Upper lobe of right lung (tissue), 1 donor: Measurements from ENCODE around the gene PCDHA4. TPM values are rescaled to one million over a fixed set of nuclear protein-coding genes. Genes with fewer than 3 reads are reported as not detected.
"Not testable (repeated sequence)": the region's sequence is repeated elsewhere in the genome, so short reads cannot be mapped to it uniquely, and the experiment has no call there.

Experiments
- ATAC-seq: fragments of 200-7000 bp; cut with Tn5 transposase; one replicate; pipeline ENCODE4 v1.9.1; 2020; ENCODE audit warnings: mild to moderate bottlenecking, moderate library complexity
- DNase-seq: peaks from one replicate; pipeline ENCODE4 v3.0.0-alpha.2; 2020
- H3K27ac ChIP-seq: fragments of 200-600 bp; one replicate; pipeline ENCODE4 v1.8.0; 2022
- H3K27me3 ChIP-seq: fragments of 200-600 bp; one replicate; pipeline ENCODE4 v1.8.0; 2022; ENCODE audit warnings: mild to moderate bottlenecking
- H3K36me3 ChIP-seq: fragments of 200-600 bp; one replicate; pipeline ENCODE4 v1.8.0; 2022
- H3K4me1 ChIP-seq: fragments of 200-600 bp; one replicate; pipeline ENCODE4 v1.8.0; 2022
- H3K4me3 ChIP-seq: fragments of 200-600 bp; one replicate; pipeline ENCODE4 v1.8.0; 2022; ENCODE audit warnings: mild to moderate bottlenecking
- H3K9me3 ChIP-seq: fragments of 200-600 bp; one replicate; pipeline ENCODE4 v1.8.0; 2022
- intact Hi-C: fragments of 100-400 bp; cut with DNase I; formaldehyde crosslinking; loops from one replicate; pipeline ENCODE4 v1.11.0; 2022
- total RNA-seq: library from RNA; stranded (reverse); fragmentation: NEBNext Ultra II Directional; extraction: Animal tissue kit (Norgen Biotek cat#: 25700); gene quantifications from one replicate; pipeline ENCODE4 v1.2.1, GENCODE V29; 2021
- TF ChIP-seq, protein P1 (sequence below): fragments of 200-600 bp; IDR thresholded peaks from one replicate; pipeline ENCODE4 v1.8.0; 2022; ENCODE audit warnings: antibody characterized with exemption
- donor health status: DM: no; HTN: yes; CAD: no; lungs with severe emphysema.

The PCDHA4 gene
- total RNA-seq, 1 donor from 2014 or later = 1.1 TPM

DNA sequence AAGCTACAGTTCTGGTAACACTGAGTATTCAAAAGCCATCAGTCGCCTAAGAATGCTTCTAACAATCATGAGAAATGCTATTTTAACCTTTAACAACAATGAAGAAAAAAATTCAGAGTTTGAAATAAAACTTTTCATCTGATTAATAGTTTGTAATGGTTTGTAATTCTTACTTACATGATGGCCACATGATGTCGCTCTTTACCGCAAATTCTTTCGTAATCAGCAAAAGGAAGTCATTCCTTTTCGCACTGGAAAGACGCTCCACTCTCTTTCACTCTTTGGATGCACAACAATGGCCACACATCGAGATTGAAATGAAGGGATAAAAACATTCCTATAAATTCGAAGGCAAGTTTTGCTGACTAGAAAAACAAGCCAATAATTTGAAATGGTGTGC lies 27.1 kb downstream of the PCDHA4 start, which contains the start of gene PCDHA7:
TSS of gene PCDHA7 (plus strand) at position 277 of the 400 bp plus-strand sequence. CDS start at position 392, 115 bp downstream.
- DNase-seq (no peak), ATAC-seq (no peak)
- no peak within 1 kb of the TSS for H3K27ac ChIP-seq
- intact Hi-C loops = no loop called here
- no peaks in the 10 kb centered on the region for H3K4me1 ChIP-seq
- no peaks in the 10 kb centered on the region for H3K9me3 ChIP-seq
- H3K27me3 ChIP-seq = peaks cover 11% of the 10 kb centered on the region
- TF ChIP-seq, protein P1, sequence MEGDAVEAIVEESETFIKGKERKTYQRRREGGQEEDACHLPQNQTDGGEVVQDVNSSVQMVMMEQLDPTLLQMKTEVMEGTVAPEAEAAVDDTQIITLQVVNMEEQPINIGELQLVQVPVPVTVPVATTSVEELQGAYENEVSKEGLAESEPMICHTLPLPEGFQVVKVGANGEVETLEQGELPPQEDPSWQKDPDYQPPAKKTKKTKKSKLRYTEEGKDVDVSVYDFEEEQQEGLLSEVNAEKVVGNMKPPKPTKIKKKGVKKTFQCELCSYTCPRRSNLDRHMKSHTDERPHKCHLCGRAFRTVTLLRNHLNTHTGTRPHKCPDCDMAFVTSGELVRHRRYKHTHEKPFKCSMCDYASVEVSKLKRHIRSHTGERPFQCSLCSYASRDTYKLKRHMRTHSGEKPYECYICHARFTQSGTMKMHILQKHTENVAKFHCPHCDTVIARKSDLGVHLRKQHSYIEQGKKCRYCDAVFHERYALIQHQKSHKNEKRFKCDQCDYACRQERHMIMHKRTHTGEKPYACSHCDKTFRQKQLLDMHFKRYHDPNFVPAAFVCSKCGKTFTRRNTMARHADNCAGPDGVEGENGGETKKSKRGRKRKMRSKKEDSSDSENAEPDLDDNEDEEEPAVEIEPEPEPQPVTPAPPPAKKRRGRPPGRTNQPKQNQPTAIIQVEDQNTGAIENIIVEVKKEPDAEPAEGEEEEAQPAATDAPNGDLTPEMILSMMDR = peak; percentile 21
- H3K4me3 ChIP-seq = peak within 1 kb of the TSS; percentile 0
- H3K36me3 ChIP-seq = no peaks in the 10 kb centered on the region

DNA sequence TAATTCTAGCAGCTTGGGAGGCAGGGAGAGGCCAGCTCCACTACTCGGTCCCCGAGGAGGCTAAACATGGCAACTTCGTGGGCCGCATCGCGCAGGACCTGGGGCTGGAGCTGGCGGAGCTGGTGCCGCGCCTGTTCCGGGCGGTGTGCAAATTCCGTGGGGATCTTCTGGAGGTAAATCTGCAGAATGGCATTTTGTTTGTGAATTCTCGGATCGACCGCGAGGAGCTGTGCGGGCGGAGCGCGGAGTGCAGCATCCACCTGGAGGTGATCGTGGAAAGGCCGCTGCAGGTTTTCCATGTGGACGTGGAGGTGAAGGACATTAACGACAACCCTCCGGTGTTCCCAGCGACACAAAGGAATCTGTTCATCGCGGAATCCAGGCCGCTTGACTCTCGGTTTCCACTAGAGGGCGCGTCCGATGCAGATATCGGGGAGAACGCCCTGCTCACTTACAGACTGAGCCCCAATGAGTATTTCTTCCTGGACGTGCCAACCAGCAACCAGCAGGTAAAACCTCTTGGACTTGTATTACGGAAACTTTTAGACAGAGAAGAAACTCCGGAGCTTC lies 27.7 kb downstream of the PCDHA4 start:
- H3K27ac ChIP-seq, intact Hi-C loops, DNase-seq, H3K4me1 ChIP-seq, H3K36me3 ChIP-seq, ATAC-seq, H3K9me3 ChIP-seq: not testable (repeated sequence)
- Histone ChIP-seq H3K27me3 (peaks cover 15% of the 10 kb centered on the region), H3K4me3 (peak overlapping the region; percentile 0)

DNA sequence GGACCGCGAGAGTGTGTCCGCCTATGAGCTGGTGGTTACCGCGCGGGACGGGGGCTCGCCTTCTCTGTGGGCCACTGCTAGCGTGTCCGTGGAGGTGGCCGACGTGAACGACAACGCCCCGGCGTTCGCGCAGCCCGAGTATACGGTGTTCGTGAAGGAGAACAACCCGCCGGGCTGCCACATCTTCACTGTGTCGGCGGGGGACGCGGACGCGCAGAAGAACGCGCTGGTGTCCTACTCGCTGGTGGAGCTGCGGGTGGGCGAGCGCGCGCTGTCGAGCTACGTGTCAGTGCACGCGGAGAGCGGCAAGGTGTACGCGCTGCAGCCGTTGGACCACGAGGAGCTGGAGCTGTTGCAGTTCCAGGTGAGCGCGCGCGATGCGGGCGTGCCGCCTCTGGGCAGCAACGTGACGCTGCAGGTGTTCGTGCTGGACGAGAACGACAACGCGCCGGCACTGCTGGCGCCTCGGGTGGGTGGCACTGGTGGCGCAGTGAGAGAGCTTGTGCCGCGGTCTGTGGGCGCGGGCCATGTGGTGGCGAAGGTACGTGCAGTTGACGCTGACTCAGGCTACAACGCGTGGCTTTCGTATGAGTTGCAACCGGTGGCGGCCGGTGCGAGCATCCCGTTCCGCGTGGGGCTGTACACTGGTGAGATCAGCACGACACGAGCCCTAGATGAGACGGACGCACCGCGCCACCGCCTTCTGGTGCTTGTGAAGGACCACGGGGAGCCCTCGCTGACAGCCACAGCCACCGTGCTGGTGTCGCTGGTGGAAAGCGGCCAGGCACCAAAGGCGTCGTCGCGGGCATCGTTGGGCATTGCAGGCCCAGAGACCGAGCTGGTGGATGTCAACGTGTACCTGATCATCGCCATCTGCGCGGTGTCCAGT lies 29.0 kb downstream of the PCDHA4 start:
- Histone ChIP-seq H3K27me3 (peaks cover 20% of the 10 kb centered on the region), H3K4me3 (no peak overlapping the region), H3K4me1 (no peaks in the 10 kb centered on the region), H3K9me3 (no peaks in the 10 kb centered on the region), H3K27ac (no peak overlapping the region), H3K36me3 (no peaks in the 10 kb centered on the region)
- intact Hi-C loops = no loop called here
- DNase-seq (no peak), ATAC-seq (no peak)
- TF ChIP-seq, protein P1 = no peak

DNA sequence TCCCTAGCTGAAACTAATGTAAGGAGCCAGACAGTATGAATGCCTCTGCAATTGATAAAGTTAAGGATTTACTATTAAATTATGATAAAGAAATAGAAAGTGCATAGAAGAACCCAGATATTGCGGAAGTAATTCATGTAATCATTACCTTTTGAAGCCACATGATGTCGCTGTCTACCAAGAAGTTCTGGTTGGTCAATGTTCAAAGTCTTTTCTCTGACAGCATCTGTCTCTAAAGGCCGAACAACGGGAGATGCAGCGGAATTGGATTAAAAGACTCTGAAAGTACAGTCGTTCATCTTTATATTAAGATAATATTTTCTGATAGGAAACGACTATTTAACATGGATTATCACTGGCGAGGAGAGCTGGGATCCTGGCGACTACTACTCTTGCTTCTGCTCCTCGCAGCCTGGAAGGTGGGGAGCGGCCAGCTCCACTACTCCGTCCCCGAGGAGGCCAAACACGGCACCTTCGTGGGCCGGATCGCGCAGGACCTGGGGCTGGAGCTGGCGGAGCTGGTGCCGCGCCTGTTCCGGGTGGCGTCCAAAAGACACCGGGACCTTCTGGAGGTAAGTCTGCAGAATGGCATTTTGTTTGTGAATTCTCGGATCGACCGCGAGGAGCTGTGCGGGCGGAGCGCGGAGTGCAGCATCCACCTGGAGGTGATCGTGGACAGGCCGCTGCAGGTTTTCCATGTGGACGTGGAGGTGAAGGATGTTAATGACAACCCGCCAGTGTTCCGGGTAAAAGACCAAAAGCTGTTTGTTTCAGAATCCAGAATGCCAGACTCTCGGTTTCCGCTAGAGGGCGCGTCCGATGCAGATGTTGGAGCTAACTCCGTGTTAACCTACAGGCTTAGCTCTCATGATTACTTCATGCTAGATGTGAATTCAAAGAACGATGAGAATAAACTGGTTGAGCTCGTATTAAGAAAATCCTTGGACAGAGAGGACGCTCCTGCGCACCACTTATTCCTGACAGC lies 34.4 kb downstream of the PCDHA4 start, which contains the start of gene PCDHA8:
TSS of gene PCDHA8 (plus strand) at position 210 of the 985 bp plus-strand sequence. CDS start at position 345, 135 bp downstream.
- H3K4me3 ChIP-seq = no peak within 1 kb of the TSS
- H3K9me3 ChIP-seq = no peaks in the 10 kb centered on the region
- TF ChIP-seq, protein P1 = no peak
- intact Hi-C loops = no loop called here
- no peak within 1 kb of the TSS for H3K27ac ChIP-seq
- H3K27me3 ChIP-seq = peaks cover 18% of the 10 kb centered on the region
- no peaks in the 10 kb centered on the region for H3K4me1 ChIP-seq
- ATAC-seq = no peak
- no peak for DNase-seq
- H3K36me3 ChIP-seq = no peaks in the 10 kb centered on the region

DNA sequence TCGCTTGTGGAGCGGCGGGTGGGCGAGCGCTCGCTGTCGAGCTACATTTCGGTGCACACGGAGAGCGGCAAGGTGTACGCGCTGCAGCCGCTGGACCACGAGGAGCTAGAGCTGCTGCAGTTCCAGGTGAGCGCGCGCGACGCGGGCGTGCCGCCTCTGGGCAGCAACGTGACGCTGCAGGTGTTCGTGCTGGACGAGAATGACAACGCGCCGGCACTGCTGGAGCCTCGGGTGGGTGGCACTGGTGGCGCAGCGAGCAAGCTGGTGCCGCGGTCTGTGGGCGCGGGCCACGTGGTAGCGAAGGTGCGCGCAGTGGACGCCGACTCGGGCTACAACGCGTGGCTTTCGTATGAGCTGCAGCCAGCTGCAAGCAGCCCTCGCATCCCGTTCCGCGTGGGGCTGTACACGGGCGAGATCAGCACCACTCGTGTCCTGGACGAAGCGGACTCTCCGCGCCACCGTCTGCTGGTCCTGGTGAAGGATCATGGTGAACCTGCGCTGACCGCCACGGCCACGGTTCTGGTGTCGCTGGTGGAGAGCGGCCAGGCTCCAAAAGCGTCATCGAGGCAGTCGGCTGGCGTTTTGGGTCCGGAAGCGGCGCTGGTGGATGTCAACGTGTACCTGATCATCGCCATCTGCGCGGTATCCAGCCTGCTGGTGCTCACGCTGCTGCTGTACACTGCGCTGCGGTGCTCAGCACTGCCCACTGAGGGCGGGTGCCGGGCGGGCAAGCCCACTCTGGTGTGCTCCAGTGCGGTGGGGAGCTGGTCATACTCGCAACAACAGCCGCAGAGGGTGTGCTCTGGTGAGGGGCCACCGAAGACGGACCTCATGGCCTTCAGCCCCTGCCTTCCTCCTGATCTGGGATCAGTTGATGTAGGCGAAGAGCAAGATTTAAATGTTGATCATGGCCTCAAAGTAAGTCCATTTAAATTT lies 36.2 kb downstream of the PCDHA4 start:
- DNase-seq (no peak), ATAC-seq (no peak)
- Histone ChIP-seq H3K9me3 (no peaks in the 10 kb centered on the region), H3K4me3 (no peak overlapping the region), H3K27ac (no peak overlapping the region), H3K27me3 (peaks cover 36% of the 10 kb centered on the region), H3K36me3 (no peaks in the 10 kb centered on the region), H3K4me1 (no peaks in the 10 kb centered on the region)
- TF ChIP-seq, protein P1 = no peak
- intact Hi-C loops = no loop called here

DNA sequence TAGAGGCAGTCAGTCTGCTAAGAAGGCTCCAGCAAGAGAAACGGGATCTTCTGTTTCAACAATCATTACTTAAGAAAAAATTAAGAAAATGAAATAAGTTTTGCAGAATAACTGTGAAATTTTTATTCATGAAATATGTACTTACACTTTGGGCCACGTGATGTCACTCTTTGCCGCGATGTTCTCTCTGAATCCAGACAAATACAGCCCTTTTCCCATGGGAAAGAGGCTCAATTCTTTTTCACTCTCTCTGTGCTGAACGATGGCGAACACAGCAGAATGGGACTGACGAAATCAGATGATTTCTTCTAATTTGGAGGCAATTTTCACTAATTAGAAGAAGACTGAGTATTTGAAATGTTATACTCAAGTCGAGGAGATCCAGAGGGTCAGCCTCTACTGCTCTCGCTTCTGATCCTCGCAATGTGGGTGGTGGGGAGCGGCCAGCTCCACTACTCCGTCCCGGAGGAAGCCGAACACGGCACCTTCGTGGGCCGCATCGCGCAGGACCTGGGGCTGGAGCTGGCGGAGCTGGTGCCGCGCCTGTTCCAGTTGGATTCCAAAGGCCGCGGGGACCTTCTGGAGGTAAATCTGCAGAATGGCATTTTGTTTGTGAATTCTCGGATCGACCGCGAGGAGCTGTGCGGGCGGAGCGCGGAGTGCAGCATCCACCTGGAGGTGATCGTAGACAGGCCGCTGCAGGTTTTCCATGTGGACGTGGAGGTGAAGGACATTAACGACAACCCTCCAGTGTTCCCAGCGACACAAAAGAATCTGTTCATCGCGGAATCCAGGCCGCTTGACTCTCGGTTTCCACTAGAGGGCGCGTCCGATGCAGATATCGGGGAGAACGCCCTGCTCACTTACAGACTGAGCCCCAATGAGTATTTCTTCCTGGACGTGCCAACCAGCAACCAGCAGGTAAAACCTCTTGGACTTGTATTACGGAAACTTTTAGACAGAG lies 41.6 kb downstream of the PCDHA4 start, which contains the start of gene PCDHA9:
TSS of gene PCDHA9 (plus strand) at position 244 of the 964 bp plus-strand sequence. CDS start at position 358, 114 bp downstream.
- H3K27me3 ChIP-seq = peaks cover 21% of the 10 kb centered on the region
- H3K9me3 ChIP-seq, ATAC-seq, intact Hi-C loops, DNase-seq, H3K27ac ChIP-seq, H3K36me3 ChIP-seq, H3K4me3 ChIP-seq, H3K4me1 ChIP-seq: not testable (repeated sequence)

DNA sequence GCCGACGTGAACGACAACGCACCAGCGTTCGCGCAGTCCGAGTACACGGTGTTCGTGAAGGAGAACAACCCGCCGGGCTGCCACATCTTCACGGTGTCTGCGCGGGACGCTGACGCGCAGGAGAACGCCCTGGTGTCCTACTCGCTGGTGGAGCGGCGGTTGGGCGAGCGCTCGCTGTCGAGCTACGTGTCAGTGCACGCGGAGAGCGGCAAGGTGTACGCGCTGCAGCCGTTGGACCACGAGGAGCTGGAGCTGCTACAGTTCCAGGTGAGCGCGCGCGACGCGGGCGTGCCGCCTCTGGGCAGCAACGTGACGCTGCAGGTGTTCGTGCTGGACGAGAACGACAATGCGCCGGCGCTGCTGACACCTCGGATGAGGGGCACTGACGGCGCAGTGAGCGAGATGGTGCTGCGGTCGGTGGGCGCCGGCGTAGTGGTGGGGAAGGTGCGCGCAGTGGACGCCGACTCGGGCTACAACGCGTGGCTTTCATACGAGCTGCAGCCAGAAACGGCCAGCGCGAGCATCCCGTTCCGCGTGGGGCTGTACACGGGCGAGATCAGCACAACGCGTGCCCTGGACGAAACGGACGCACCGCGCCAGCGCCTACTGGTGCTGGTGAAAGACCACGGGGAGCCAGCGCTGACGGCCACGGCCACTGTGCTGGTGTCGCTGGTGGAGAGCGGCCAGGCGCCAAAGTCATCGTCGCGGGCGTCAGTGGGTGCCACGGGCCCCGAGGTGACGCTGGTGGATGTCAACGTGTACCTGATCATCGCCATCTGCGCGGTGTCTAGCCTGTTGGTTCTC lies 43.2 kb downstream of the PCDHA4 start:
- peaks cover 28% of the 10 kb centered on the region for H3K27me3 ChIP-seq
- intact Hi-C loops, ATAC-seq, DNase-seq, H3K27ac ChIP-seq, H3K4me3 ChIP-seq, H3K36me3 ChIP-seq, H3K9me3 ChIP-seq, H3K4me1 ChIP-seq: not testable (repeated sequence)
